Brain microvascular endothelial cell (primary cell): ENCODE results near the gene HID1.
"Not testable (repeated sequence)": the region's sequence is repeated elsewhere in the genome, so short reads cannot be mapped to it uniquely, and the experiment has no call there.

Experiments
- DNase-seq: peaks from one replicate; pipeline ENCODE4 v3.0.0-alpha.2; 2020
- H3K27ac ChIP-seq: fragments of 250-450 bp; sonication (Bioruptor Pico); 2 replicates; pipeline ENCODE4 v1.5.1; 2020; ENCODE audit warnings: mild to moderate bottlenecking, moderate library complexity
- H3K27me3 ChIP-seq: fragments of 250-450 bp; sonication (Bioruptor Pico); replicated peaks from 2 replicates; pipeline ENCODE4 v1.5.1; 2020; ENCODE audit warnings: mild to moderate bottlenecking
- H3K36me3 ChIP-seq: fragments of 250-450 bp; sonication (Bioruptor Pico); replicated peaks from 2 replicates; pipeline ENCODE4 v1.5.1; 2020; ENCODE audit warnings: mild to moderate bottlenecking
- H3K4me3 ChIP-seq: 2 replicates; pipeline ENCODE4 v1.5.1; 2011; ENCODE audit warnings: low read depth, mild to moderate bottlenecking, control low read depth, low read length, moderate library complexity
- in situ Hi-C: cut with HindIII; loops from 2 replicates; pipeline ENCODE4 v1.10.0; 2017; ENCODE audit warnings: low sequenced_read_pairs, low pct_ligation_motif_present
- TF ChIP-seq, protein P1 (sequence below): IDR thresholded peaks from 2 replicates; pipeline ENCODE4 v1.5.1; 2011; ENCODE audit warnings: low read depth, mild to moderate bottlenecking, moderate library complexity, low read length, control low read depth, inconsistent platforms; ENCODE audit errors: missing control alignments

Gene HID1

GRCh38 chr17:74907012-74907411 is 65.5 kb downstream of the HID1 start:
- Histone ChIP-seq H3K4me3 (no peak overlapping the region), H3K27me3 (no peaks in the 10 kb centered on the region), H3K27ac (no peak overlapping the region), H3K36me3 (no peaks in the 10 kb centered on the region)
- TF ChIP-seq, protein P1, sequence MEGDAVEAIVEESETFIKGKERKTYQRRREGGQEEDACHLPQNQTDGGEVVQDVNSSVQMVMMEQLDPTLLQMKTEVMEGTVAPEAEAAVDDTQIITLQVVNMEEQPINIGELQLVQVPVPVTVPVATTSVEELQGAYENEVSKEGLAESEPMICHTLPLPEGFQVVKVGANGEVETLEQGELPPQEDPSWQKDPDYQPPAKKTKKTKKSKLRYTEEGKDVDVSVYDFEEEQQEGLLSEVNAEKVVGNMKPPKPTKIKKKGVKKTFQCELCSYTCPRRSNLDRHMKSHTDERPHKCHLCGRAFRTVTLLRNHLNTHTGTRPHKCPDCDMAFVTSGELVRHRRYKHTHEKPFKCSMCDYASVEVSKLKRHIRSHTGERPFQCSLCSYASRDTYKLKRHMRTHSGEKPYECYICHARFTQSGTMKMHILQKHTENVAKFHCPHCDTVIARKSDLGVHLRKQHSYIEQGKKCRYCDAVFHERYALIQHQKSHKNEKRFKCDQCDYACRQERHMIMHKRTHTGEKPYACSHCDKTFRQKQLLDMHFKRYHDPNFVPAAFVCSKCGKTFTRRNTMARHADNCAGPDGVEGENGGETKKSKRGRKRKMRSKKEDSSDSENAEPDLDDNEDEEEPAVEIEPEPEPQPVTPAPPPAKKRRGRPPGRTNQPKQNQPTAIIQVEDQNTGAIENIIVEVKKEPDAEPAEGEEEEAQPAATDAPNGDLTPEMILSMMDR, result no peak
- no peak for DNase-seq
- in situ Hi-C loops, result no loop called here

DNA sequence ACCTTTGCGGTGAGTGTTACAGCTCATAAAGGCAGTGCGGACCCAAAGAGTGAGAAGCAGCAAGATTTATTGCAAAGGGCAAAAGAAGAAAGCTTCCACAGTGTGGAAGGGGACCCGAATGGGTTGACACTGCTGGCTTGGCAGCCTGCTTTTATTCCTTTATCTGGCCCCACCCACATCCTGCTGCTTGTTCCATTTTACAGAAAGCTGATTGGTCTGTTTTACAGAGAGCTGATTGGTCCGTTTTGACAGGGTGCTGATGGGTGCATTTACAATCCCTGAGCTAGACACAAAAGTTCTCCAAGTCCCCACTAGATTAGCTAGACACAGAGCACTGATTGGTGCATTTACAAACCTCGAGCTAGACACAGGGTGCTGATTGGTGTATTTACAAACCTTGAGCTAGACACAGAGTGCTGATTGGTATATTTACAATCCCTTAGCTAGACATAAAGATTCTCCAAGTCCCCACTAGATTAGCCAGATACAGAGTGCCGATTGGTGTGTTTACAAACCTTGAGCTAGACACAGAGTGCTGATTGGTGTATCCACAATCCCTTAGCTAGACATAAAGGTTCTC is 66.3 kb downstream of the HID1 start:
- DNase-seq, H3K27ac ChIP-seq, H3K36me3 ChIP-seq, in situ Hi-C loops, H3K27me3 ChIP-seq, H3K4me3 ChIP-seq: not testable (repeated sequence)

GRCh38 chr17:74904687-74905409 is 67.7 kb downstream of the HID1 start:
- DNase-seq, result no peak
- Histone ChIP-seq H3K27ac (no peak overlapping the region), H3K27me3 (no peaks in the 10 kb centered on the region), H3K4me3 (no peak overlapping the region), H3K36me3 (no peaks in the 10 kb centered on the region)
- TF ChIP-seq, protein P1, result no peak
- in situ Hi-C loops, result no loop called here

DNA sequence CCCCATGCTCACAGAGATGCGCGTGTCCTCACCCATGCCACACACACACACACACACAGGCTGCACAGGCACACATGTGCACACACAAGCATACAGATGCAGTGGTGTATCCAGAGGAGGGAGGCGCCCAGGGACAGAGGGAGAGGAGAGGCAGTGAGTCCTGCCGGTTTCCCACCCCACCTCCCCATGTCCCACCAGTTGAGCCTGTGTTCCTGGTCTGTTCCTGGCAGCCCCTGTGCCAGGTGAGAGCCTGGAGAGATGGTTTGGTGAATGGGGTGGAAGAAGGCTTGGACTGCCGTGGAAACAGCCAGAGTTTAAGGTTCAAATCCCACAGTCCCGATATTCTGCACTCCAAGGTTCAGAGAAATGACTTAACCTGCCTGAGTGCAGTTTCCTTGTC is 68.9 kb downstream of the HID1 start:
- TF ChIP-seq, protein P1, result no peak
- Histone ChIP-seq H3K27me3 (no peaks in the 10 kb centered on the region), H3K4me3 (no peak overlapping the region), H3K27ac (no peak overlapping the region), H3K36me3 (no peaks in the 10 kb centered on the region)
- in situ Hi-C loops, result no loop called here
- no peak for DNase-seq

GRCh38 chr17:74903034-74903433 is 69.5 kb downstream of the HID1 start:
- H3K27ac ChIP-seq, result no peak overlapping the region
- DNase-seq, result no peak
- no peaks in the 10 kb centered on the region for H3K36me3 ChIP-seq
- H3K27me3 ChIP-seq, result no peaks in the 10 kb centered on the region
- H3K4me3 ChIP-seq, result no peak overlapping the region
- in situ Hi-C loops, result no loop called here
- TF ChIP-seq, protein P1, result no peak

DNA sequence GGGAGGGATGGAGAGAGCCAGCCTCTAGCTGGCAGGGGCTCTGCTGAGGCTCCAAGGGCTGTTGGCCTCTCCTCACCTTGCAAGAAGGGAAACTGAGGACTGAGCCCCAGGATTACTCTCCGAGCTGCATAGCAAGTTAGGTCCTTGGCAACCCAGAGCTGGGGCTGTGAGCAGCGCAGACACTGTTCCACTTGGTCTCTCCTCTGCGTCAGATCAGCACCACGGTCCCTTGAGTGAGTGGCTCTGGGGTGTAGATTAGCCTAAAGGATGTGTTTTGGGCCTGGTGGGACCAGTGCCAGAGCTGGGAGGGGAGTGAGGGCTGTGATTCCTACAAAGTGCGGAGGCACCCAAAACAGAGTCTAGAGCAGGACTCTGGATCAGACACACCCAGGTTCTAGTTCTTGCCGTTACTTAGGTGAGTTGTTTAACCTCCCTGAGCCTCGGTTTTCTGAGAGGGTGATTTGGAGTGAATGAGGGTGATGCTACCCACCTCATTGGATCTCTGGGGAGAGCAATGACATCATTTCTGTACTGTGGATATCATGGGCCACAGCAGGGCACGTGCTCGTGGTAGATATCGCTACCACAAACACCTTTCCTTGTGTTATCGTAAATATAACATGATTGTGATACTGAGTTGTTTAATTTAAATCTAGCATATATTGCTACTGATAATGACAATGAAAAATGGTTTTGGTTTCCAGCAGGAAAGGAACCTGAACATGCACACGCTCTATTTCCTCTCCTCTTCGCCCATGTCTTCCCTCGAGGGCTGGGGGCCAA is 71.0 kb downstream of the HID1 start:
- in situ Hi-C loops, result no loop called here

More for the DNA sequence above, 71.0 kb downstream of the HID1 start:
- H3K27ac ChIP-seq, result no peak overlapping the region
- H3K27me3 ChIP-seq, result peaks cover 1% of the 10 kb centered on the region
- no peaks in the 10 kb centered on the region for H3K36me3 ChIP-seq
- TF ChIP-seq, protein P1, result no peak
- H3K4me3 ChIP-seq, result no peak overlapping the region
- no peak for DNase-seq
